ENCODE measurements around the gene MPPED1.

- no peak for TF ChIP-seq CTCF (IDR thresholded peaks at IDR 0.05)
- no peak for TF ChIP-seq POLR2A (IDR thresholded peaks at IDR 0.05)
Measured at GRCh38 chr22:43467216-43467940, 55.6 kb downstream of the MPPED1 start.

Data from suprapubic skin (tissue), 3 donors.